ENCODE data around the gene C11orf54.
A peak's percentile ranks its signal among the peaks of the same experiment; 100 is the strongest.

Gene C11orf54

GRCh38 chr11:93732237-93732892, 9.1 kb upstream of the C11orf54 start:
- Histone ChIP-seq H3K27me3 (replicated peaks in 2 of 5; ENCODE audit: control insufficient read depth in 4 of 5, insufficient read depth in 5 of 5, low read length in 4 of 5) (no peaks in the 10 kb centered on the region), H3K27ac (ENCODE audit: insufficient read depth in 1 of 2, low read depth in 1 of 2, low read length in 2 of 2, poor library complexity in 1 of 2, severe bottlenecking in 2 of 2) (peak overlapping the region in 1 of 2 experiments; percentile 6), H3K9me3 (ENCODE audit: control extremely low read depth in 1 of 5, control insufficient read depth in 4 of 5, insufficient read depth in 2 of 5, low read depth in 1 of 5, low read length in 4 of 5) (no peaks in the 10 kb centered on the region), H3K4me3 (ENCODE audit: control insufficient read depth in 1 of 7, extremely low read depth in 1 of 7, insufficient read depth in 4 of 7, low read depth in 2 of 7, low read length in 6 of 7) (no peak overlapping the region), H3K36me3 (ENCODE audit: control insufficient read depth in 4 of 4, insufficient read depth in 4 of 4, low read length in 3 of 4) (peaks cover 23 to 99% (median 73%) of the 10 kb centered on the region in 4 experiments), H3K4me1 (ENCODE audit: control extremely low read depth in 1 of 4, control insufficient read depth in 4 of 4, insufficient read depth in 4 of 4, low read length in 3 of 4) (peaks cover 0 to 8% (median 2%) of the 10 kb centered on the region in 4 experiments)
- WGBS (ENCODE audit: insufficient coverage): 100% methylated on average over 2 of the region's 4 CpGs
- CTCF ChIA-PET: interaction anchor here (0.7 to 2.6 kb wide), 4 partner anchors 8 to 23 kb away, joined by 3 to 12 read pairs (median 5); partner anchors contain the start of genes C11orf54 and TAF1D
- POLR2A ChIA-PET: no interaction called here
- no peak for DNase-seq

- POLR2A ChIA-PET: interaction anchor here (0.6 kb wide), 1 partner anchor 41 kb away, joined by 3 read pairs; no protein-coding TSS in a partner anchor
- 49% methylated on average over 5 of the region's 6 CpGs for WGBS (ENCODE audit: insufficient coverage)
- H3K27ac ChIP-seq (ENCODE audit: insufficient read depth in 1 of 2, low read depth in 1 of 2, low read length in 2 of 2, poor library complexity in 1 of 2, severe bottlenecking in 2 of 2): peak overlapping the region; percentile 4 to 49
Measured at GRCh38 chr11:93733474-93733873, 8.0 kb upstream of the C11orf54 start.

GRCh38 chr11:93734427-93735222, 6.8 kb upstream of the C11orf54 start:
- Histone ChIP-seq H3K36me3 (ENCODE audit: control insufficient read depth in 4 of 4, insufficient read depth in 4 of 4, low read length in 3 of 4) (peaks cover 21 to 98% (median 68%) of the 10 kb centered on the region in 4 experiments), H3K4me3 (ENCODE audit: control insufficient read depth in 1 of 7, extremely low read depth in 1 of 7, insufficient read depth in 4 of 7, low read depth in 2 of 7, low read length in 6 of 7) (no peak overlapping the region), H3K4me1 (ENCODE audit: control extremely low read depth in 1 of 4, control insufficient read depth in 4 of 4, insufficient read depth in 4 of 4, low read length in 3 of 4) (peaks cover 12 to 31% (median 22%) of the 10 kb centered on the region in 4 experiments), H3K27me3 (replicated peaks in 2 of 5; ENCODE audit: control insufficient read depth in 4 of 5, insufficient read depth in 5 of 5, low read length in 4 of 5) (no peaks in the 10 kb centered on the region), H3K27ac (ENCODE audit: insufficient read depth in 1 of 2, low read depth in 1 of 2, low read length in 2 of 2, poor library complexity in 1 of 2, severe bottlenecking in 2 of 2) (peak overlapping the region in 1 of 2 experiments; percentile 16), H3K9me3 (ENCODE audit: control extremely low read depth in 1 of 5, control insufficient read depth in 4 of 5, insufficient read depth in 2 of 5, low read depth in 1 of 5, low read length in 4 of 5) (no peaks in the 10 kb centered on the region)
- WGBS (ENCODE audit: insufficient coverage): 75% methylated on average over 1 of the region's 1 CpG
- ChIA-PET POLR2A (no interaction called here), CTCF (interaction anchor here (0.8 to 6.7 kb wide), 3 partner anchors 11 to 16 kb away, joined by 3 to 51 read pairs (median 3); no protein-coding TSS in a partner anchor)
- no peak for DNase-seq

More at GRCh38 chr11:93733474-93733873, 8.0 kb upstream of the C11orf54 start:
- Histone ChIP-seq H3K36me3 (ENCODE audit: control insufficient read depth in 4 of 4, insufficient read depth in 4 of 4, low read length in 3 of 4) (peaks cover 20 to 98% (median 74%) of the 10 kb centered on the region in 4 experiments), H3K9me3 (ENCODE audit: control extremely low read depth in 1 of 5, control insufficient read depth in 4 of 5, insufficient read depth in 2 of 5, low read depth in 1 of 5, low read length in 4 of 5) (no peaks in the 10 kb centered on the region), H3K4me3 (ENCODE audit: control insufficient read depth in 1 of 7, extremely low read depth in 1 of 7, insufficient read depth in 4 of 7, low read depth in 2 of 7, low read length in 6 of 7) (no peak overlapping the region), H3K4me1 (ENCODE audit: control extremely low read depth in 1 of 4, control insufficient read depth in 4 of 4, insufficient read depth in 4 of 4, low read length in 3 of 4) (peaks cover under 1 to 19% (median 11%) of the 10 kb centered on the region in 4 experiments), H3K27me3 (replicated peaks in 2 of 5; ENCODE audit: control insufficient read depth in 4 of 5, insufficient read depth in 5 of 5, low read length in 4 of 5) (no peaks in the 10 kb centered on the region)
- DNase-seq: no peak
- CTCF ChIA-PET: interaction anchor here (0.8 kb wide), 1 partner anchor 14 kb away, joined by 3 read pairs; no protein-coding TSS in a partner anchor

GRCh38 chr11:93735627-93736026, 5.8 kb upstream of the C11orf54 start:
- WGBS (ENCODE audit: insufficient coverage): no CpG with 5 or more reads among the region's 1 CpG
- H3K27ac ChIP-seq (ENCODE audit: insufficient read depth in 1 of 2, low read depth in 1 of 2, low read length in 2 of 2, poor library complexity in 1 of 2, severe bottlenecking in 2 of 2): peak overlapping the region in 1 of 2 experiments; percentile 43
- ChIA-PET CTCF (interaction anchor here (1.1 to 6.7 kb wide), 3 partner anchors 12 to 83 kb away, joined by 3 to 51 read pairs (median 4); no protein-coding TSS in a partner anchor), POLR2A (no interaction called here)
- H3K9me3 ChIP-seq (ENCODE audit: control extremely low read depth in 1 of 5, control insufficient read depth in 4 of 5, insufficient read depth in 2 of 5, low read depth in 1 of 5, low read length in 4 of 5): no peaks in the 10 kb centered on the region
- peaks cover 16 to 37% (median 26%) of the 10 kb centered on the region in 4 experiments for H3K4me1 ChIP-seq (ENCODE audit: control extremely low read depth in 1 of 4, control insufficient read depth in 4 of 4, insufficient read depth in 4 of 4, low read length in 3 of 4)
- no peak for DNase-seq
- no peaks in the 10 kb centered on the region for H3K27me3 ChIP-seq (replicated peaks in 2 of 5; ENCODE audit: control insufficient read depth in 4 of 5, insufficient read depth in 5 of 5, low read length in 4 of 5)
- no peak overlapping the region for H3K4me3 ChIP-seq (ENCODE audit: control insufficient read depth in 1 of 7, extremely low read depth in 1 of 7, insufficient read depth in 4 of 7, low read depth in 2 of 7, low read length in 6 of 7)
- peaks cover 21 to 93% (median 62%) of the 10 kb centered on the region in 4 experiments for H3K36me3 ChIP-seq (ENCODE audit: control insufficient read depth in 4 of 4, insufficient read depth in 4 of 4, low read length in 3 of 4)

GRCh38 chr11:93736129-93736528, 5.3 kb upstream of the C11orf54 start:
- ChIA-PET CTCF (interaction anchor here (1.1 to 6.7 kb wide), 3 partner anchors 12 to 84 kb away, joined by 4 to 51 read pairs (median 29); no protein-coding TSS in a partner anchor), POLR2A (no interaction called here)
- Histone ChIP-seq H3K4me1 (ENCODE audit: control extremely low read depth in 1 of 4, control insufficient read depth in 4 of 4, insufficient read depth in 4 of 4, low read length in 3 of 4) (peaks cover 16 to 39% (median 26%) of the 10 kb centered on the region in 4 experiments), H3K36me3 (ENCODE audit: control insufficient read depth in 4 of 4, insufficient read depth in 4 of 4, low read length in 3 of 4) (peaks cover 21 to 88% (median 59%) of the 10 kb centered on the region in 4 experiments), H3K27ac (ENCODE audit: insufficient read depth in 1 of 2, low read depth in 1 of 2, low read length in 2 of 2, poor library complexity in 1 of 2, severe bottlenecking in 2 of 2) (peak overlapping the region in 1 of 2 experiments; percentile 43), H3K9me3 (ENCODE audit: control extremely low read depth in 1 of 5, control insufficient read depth in 4 of 5, insufficient read depth in 2 of 5, low read depth in 1 of 5, low read length in 4 of 5) (no peaks in the 10 kb centered on the region), H3K27me3 (replicated peaks in 2 of 5; ENCODE audit: control insufficient read depth in 4 of 5, insufficient read depth in 5 of 5, low read length in 4 of 5) (no peaks in the 10 kb centered on the region), H3K4me3 (ENCODE audit: control insufficient read depth in 1 of 7, extremely low read depth in 1 of 7, insufficient read depth in 4 of 7, low read depth in 2 of 7, low read length in 6 of 7) (no peak overlapping the region)
- DNase-seq: no peak

GRCh38 chr11:93737904-93738612, 3.4 kb upstream of the C11orf54 start:
- no peaks in the 10 kb centered on the region for H3K9me3 ChIP-seq (ENCODE audit: control extremely low read depth in 1 of 5, control insufficient read depth in 4 of 5, insufficient read depth in 2 of 5, low read depth in 1 of 5, low read length in 4 of 5)
- peaks cover 16 to 49% (median 30%) of the 10 kb centered on the region in 4 experiments for H3K4me1 ChIP-seq (ENCODE audit: control extremely low read depth in 1 of 4, control insufficient read depth in 4 of 4, insufficient read depth in 4 of 4, low read length in 3 of 4)
- no CpG with 5 or more reads among the region's 6 CpGs for WGBS (ENCODE audit: insufficient coverage)
- POLR2A ChIA-PET: no interaction called here
- no peaks in the 10 kb centered on the region for H3K27me3 ChIP-seq (replicated peaks in 2 of 5; ENCODE audit: control insufficient read depth in 4 of 5, insufficient read depth in 5 of 5, low read length in 4 of 5)
- peak overlapping the region; percentile 18 to 69 for H3K27ac ChIP-seq (ENCODE audit: insufficient read depth in 1 of 2, low read depth in 1 of 2, low read length in 2 of 2, poor library complexity in 1 of 2, severe bottlenecking in 2 of 2)
- peaks cover 13 to 71% (median 43%) of the 10 kb centered on the region in 4 experiments for H3K36me3 ChIP-seq (ENCODE audit: control insufficient read depth in 4 of 4, insufficient read depth in 4 of 4, low read length in 3 of 4)
- CTCF ChIA-PET: interaction anchor here (0.9 to 6.7 kb wide), 6 partner anchors 8 to 45 kb away, joined by 3 to 51 read pairs (median 3); no protein-coding TSS in a partner anchor
- DNase-seq: peak; percentile 24 to 70 (median 55)
- peak overlapping the region in 5 of 7 experiments; percentile 25 to 99 (median 94) for H3K4me3 ChIP-seq (ENCODE audit: control insufficient read depth in 1 of 7, extremely low read depth in 1 of 7, insufficient read depth in 4 of 7, low read depth in 2 of 7, low read length in 6 of 7)
